ENCODE data around the gene ZNF865.

ZNF865 gene

DNA sequence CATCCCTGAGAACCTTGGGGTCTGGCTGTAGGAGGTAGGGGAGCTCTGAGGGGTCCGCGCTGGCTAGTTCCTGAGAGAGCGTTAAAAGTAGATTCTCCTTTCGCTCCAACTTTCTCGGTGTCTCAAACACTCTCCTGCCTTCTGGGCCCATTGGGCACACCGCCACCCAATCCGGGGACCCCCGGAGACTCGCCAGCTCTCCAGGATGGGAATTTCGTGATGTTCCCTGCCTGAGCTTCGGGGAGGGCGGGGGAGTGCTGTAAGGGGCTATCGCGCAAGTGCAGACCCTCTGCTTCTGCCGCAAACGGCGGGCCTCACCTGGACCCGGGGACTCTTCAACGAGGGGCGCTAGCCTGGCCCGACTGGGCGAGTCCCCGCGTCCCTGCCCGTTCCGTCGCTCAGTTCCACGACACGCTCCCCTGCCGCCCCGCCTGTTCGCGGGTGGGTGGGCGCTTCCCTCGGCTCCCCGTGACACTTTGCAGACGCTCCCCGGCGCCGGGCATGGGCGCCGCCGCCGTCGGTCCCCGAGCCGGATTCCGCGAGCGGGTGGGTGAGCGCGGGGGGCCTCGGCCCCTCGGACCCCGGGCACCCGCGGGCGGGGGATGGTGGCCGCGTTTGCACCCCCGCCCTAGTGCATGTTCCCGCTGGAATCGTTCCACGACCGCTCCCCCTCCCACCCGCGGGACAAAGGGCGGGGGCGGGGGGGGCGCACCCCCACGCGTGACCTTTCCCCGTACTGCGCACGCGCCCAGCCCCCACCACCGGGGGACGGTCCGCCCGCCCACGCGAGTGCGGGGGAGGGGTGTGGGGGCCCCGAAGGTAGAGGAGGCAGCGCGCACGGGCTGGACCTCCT lies 42.5 kb downstream of the ZNF865 start, which contains the start of gene CCDC106:
Gene CCDC106 (plus strand): TSS at position 481 of the 853 bp plus-strand sequence. CDS start 835 bp downstream, outside the sequence.
- no peak for FAIRE-seq

DNA sequence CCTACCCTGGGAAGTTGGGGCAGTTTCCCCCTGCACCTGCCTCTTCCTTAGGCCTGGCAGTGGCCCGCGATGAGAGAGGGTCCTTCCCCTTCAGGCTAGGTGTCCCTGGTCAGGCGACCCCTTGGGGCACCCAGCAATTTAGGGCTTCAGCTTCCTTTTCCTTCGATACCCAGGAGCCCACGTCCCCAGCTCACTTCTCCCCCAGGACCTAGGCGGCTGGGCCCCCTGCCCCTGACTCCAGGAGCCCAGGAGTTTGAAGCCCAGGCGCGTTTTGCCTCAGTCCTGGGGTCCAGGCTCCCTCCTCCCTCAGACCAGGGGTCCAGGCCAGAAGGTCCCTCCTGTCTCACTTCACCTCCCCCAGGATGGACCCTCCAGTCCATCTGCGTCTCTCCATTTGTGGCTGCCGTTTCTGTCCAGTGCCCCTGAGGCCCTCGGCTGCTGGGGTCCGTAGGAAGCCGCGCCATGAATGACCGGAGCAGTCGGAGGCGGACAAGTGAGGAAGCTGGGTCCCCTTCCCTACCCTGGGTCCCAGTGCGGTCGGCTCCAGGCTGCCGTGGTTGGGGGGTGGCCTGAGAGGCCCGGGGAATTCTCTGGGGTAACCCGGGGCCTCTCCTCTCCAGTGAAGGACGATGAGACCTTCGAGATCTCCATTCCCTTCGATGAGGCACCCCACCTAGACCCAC lies 43.3 kb downstream of the ZNF865 start:
- no peak for FAIRE-seq

- FAIRE-seq: no peak
Measured at GRCh38 chr19:55649268-55650125, 44.0 kb downstream of the ZNF865 start.

DNA sequence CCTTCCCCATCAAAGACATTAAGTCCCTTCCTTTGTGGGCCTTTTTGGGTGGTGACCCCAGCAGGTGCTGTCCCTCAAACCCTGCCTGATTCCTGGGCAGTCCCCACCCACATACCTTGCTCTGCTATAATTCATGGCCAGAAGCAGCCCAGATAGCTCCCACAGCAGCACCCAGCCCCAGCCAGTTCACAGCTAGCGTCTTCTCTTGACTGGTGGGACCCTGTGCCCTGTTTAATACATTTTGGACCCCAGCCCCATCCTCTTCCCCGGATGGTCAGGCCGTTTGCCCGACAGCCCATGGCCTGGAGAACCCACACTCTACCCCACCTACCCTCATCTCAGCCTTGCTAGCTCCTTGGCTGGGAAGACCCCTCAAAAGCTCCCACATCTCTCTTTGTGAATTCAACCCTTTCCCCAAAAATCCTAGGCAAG lies 44.7 kb downstream of the ZNF865 start:
- FAIRE-seq: no peak

DNA sequence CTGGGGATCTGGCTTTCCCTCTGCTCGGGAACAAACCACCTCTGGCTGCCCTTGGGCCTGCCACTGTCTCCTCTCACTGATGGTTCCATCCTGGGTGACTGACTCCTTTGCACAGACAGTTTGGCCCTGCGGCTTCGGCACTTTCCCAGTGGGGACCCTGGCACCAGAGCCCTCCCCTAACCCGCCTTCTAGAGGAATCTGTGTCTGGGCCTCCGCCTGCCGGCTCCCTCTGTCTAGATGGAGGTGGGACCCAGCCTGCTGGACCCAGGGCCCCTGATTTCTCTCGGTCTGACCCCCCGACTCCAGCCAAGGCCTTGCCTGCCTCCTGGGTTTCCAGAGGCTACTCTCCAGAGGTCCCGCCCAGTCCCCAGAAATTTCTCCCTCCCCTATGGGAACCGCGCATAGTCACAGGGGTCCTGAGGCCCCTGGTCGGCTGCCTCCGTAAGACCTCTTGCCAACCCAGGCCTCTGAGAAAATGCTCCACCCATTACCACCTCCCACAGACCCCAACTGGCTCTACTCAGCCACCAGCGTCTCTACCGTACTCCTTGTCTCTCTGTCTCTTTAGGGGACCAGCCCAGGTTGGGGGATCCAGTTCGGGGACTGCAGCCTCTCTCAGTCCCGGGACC lies 45.3 kb downstream of the ZNF865 start:
- no peak for FAIRE-seq

DNA sequence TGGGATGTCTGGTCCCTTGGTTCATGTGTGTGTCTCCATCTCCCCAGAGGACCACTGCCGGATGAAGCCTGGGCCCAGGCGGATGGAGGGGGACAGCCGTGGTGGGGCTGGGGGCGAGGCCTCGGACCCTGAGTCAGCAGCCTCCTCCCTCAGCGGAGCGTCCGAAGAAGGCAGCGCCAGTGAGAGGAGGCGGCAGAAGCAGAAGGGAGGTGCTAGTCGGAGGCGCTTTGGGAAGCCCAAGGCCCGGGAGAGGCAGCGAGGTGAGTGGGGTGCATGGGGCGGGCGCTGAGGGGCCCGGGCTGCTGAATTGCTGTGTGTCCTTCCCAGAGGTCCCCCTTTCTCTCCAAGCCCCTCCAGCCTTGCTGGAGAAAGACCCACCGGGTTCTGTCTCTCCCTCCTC lies 45.8 kb downstream of the ZNF865 start:
- FAIRE-seq: no peak

DNA sequence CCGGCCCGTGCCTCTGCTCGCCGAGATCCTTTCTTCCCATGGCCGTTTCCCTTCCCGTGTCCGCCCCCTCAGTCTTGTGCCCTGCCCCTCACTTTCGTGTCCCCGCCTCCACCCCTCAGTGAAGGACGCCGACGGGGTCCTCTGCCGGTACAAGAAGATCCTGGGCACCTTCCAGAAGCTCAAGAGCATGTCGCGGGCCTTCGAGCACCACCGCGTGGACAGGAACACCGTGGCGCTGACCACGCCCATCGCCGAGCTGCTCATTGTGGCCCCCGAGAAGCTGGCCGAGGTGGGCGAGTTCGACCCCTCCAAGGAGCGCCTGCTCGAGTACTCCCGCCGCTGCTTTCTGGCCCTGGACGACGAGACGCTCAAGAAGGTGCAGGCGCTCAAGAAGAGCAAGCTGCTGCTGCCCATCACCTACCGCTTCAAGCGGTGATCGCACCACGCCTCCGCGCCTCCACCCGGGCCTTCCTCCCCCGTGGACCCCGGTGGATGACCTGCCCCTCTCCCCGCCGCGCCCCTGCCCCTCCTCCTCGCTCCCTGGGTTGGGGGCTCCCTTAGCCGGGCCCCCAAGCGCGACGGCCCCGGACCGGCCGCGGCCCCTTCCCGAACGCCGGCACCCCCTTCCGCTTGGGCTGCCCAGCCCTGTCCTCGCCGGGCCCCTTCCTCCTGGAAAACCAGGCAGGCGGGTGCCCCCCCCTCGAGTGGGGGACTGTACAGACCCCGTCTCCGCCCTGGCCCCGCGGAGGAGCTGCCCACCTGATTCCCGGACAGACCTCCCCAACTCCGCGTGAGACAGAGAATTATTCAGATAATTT lies 47.1 kb downstream of the ZNF865 start:
- no peak for FAIRE-seq

GRCh38 chr19:55653651-55654322 lies 48.3 kb downstream of the ZNF865 start:
- peak; percentile 66 for FAIRE-seq

- peak; percentile 70 for FAIRE-seq
Measured at GRCh38 chr19:55654323-55654867, 48.9 kb downstream of the ZNF865 start.

DNA sequence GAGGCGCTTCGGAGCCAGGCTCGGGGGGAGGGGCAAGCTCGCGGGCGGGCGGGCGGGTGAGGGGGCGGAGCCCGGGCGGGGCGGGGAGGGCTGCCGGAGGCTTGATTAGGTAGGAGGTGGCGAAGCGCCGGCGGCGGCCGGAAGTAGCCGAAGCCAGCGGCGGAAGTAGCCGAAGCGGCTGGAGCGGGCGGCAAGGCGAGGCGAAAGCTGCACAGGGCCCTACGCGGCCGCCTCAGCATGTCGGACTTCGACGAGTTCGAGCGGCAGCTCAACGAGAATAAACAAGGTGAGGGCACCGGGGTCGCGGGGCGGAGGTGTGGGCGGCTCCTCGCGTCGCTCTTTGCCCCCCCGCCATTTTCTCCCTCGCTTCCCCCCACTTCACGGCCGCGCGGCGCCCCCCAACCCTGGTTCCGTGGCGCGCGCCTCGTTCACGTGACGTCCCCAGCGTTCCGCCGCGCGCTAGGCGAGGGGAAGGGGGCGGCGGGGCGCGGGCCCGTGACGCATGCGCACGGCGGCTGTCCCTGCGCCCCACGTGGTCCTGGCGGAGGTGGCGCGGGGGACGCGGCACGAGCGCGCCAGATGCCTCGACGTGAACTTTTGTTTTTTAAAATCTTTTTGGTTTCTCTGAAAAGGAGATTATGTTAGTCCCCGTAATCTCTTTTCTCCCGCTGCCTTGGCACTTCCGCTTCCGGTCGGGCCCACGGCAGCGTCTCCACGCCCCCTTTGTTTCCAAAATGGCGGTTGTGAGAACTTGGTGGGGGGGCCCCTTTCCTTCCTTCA lies 49.6 kb downstream of the ZNF865 start, which contains the start of gene U2AF2:
Gene U2AF2 (plus strand): TSS at position 168 of the 780 bp plus-strand sequence. CDS start 70 bp downstream, at position 238.
- FAIRE-seq: no peak

GRCh38 chr19:55655648-55656040 lies 50.2 kb downstream of the ZNF865 start:
- no peak for FAIRE-seq

- FAIRE-seq: no peak
Measured at GRCh38 chr19:55656552-55656951, 51.1 kb downstream of the ZNF865 start.

DNA sequence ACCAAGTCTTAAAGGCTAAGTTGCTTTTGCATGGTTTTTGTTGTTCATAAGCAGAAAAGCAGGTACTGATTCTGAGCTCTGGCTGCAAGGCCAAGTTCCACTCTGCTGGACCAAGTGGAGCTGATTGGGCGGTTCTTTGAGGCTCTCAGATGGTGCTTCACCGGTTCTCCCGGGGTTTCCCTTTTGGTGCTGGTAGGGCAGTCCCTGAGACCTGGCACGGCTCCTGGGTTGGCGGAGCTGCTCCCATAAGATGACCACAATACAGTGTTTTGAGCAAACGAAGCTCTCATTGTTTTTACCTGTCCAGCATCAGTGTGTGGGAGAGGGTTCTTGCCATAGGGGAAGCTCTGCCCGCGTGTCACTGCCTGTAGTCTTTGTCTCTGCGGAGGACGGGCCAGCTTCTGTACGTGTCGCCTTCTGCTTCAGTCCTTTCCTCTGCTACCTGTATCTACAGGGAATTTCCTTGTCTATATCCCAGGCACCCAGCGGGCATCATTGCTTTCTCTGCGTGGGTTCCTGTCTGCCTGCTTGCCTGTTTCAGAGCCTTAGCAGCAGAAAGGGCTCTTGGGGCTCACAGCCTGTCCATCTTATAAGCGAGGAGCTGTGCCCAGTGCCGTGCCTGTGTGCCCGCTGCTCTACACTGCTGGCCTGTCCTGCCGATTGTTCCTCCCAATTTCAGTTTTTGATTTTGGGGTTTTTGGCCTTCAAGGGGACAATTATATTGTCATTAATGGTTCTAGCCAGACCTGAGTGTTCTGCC lies 51.7 kb downstream of the ZNF865 start:
- FAIRE-seq: no peak

GRCh38 chr19:55658846-55659459 lies 53.5 kb downstream of the ZNF865 start:
- no peak for FAIRE-seq

GRCh38 chr19:55659822-55660221 lies 54.4 kb downstream of the ZNF865 start:
- FAIRE-seq: no peak

- no peak for FAIRE-seq
Measured at GRCh38 chr19:55660404-55660803, 55.0 kb downstream of the ZNF865 start.

DNA sequence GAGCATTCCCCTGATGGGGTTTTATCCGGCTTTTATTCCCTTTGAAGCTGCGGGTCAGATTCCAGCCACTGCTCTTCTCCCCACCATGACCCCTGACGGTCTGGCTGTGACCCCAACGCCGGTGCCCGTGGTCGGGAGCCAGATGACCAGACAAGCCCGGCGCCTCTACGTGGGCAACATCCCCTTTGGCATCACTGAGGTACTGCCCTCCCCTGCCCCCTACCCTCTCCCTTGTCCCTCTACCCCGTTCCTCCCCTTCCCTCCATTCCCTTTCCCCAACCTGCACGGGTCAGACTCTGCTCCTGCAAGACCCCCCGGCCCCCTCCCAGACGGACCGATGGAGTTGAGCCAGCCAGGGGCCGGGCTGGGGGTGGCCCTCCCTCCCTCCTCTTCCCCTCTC lies 55.5 kb downstream of the ZNF865 start:
- FAIRE-seq: no peak

- no peak for FAIRE-seq
Measured at GRCh38 chr19:55661826-55662225, 56.4 kb downstream of the ZNF865 start.
